Stimulated activated CD4-positive, alpha-beta T cell treated with anti-CD3 and anti-CD28 coated beads, Interleukin-1b, Interleukin-23, amount 100 ng/mL, for 1 hour (primary cell): ENCODE results near the gene MUS81.
A peak's percentile ranks its signal among the peaks of the same experiment; 100 is the strongest.
"Not testable (repeated sequence)": the region's sequence is repeated elsewhere in the genome, so short reads cannot be mapped to it uniquely, and the experiment has no call there.

Source experiments
- DNase-seq, 2 donors: peaks; one replicate each; pipeline ENCODE4 v3.0.0-alpha.2; 2020; ENCODE audit warnings: low read depth in 2 of 2

MUS81 gene

GRCh38 chr11:65873318-65874156 lies 13.3 kb downstream of the MUS81 start:
- DNase-seq = peak; percentile 94 to 96

- DNase-seq = no peak
Observed at GRCh38 chr11:65879617-65880016, 19.4 kb downstream of the MUS81 start, which contains the start of gene CTSW. Gene CTSW, plus strand, starts transcription at chr11:65879837. Its CDS starts 18 bp downstream, at chr11:65879855.

- no peak for DNase-seq
Observed at GRCh38 chr11:65880027-65880426, 19.8 kb downstream of the MUS81 start.

- DNase-seq = no peak
Observed at GRCh38 chr11:65880844-65881421, 20.7 kb downstream of the MUS81 start.

- no peak for DNase-seq
Observed at GRCh38 chr11:65882120-65883057, 22.2 kb downstream of the MUS81 start.

GRCh38 chr11:65883058-65883761 lies 23.0 kb downstream of the MUS81 start:
- no peak for DNase-seq

- no peak for DNase-seq
Observed at GRCh38 chr11:65883786-65884715, 23.8 kb downstream of the MUS81 start.

- peak; percentile 67 to 68 for DNase-seq
Observed at GRCh38 chr11:65884716-65885092, 24.5 kb downstream of the MUS81 start.

GRCh38 chr11:65885231-65885630 lies 25.0 kb downstream of the MUS81 start:
- no peak for DNase-seq

- no peak for DNase-seq
Observed at GRCh38 chr11:65885808-65886536, 25.7 kb downstream of the MUS81 start.

GRCh38 chr11:65886826-65887722 lies 26.8 kb downstream of the MUS81 start:
- DNase-seq = no peak

GRCh38 chr11:65887723-65888162 lies 27.5 kb downstream of the MUS81 start:
- no peak for DNase-seq

- peak; percentile 90 to 91 for DNase-seq
Observed at GRCh38 chr11:65888163-65888814, 28.1 kb downstream of the MUS81 start, which contains the start of gene FIBP. Gene FIBP, minus strand, starts transcription at chr11:65888471. Its CDS starts 53 bp downstream, at chr11:65888418.

- peak; percentile 98 for DNase-seq
Observed at GRCh38 chr11:65890324-65891218, 30.3 kb downstream of the MUS81 start, which contains the start of gene CCDC85B. Gene CCDC85B, plus strand, starts transcription at chr11:65890673. Its CDS starts 111 bp downstream, at chr11:65890784.

- DNase-seq = no peak
Observed at GRCh38 chr11:65891219-65892136, 31.2 kb downstream of the MUS81 start.

- DNase-seq = not testable (repeated sequence)
Observed at GRCh38 chr11:65892137-65892540, 31.9 kb downstream of the MUS81 start.
